MM.1S (cell line): ENCODE measurements around the gene CDKL2.

Source experiments
- DNase-seq: peaks from one replicate; pipeline ENCODE4 v3.0.0-alpha.2; 2015
- H2AFZ ChIP-seq: fragments of 300-600 bp; sonication (generic); 2 replicates; pipeline ENCODE4 v1.6.0; 2016; ENCODE audit warnings: antibody characterized with exemption, low read length
- H3F3A ChIP-seq: fragments of 300-600 bp; sonication (generic); 2 replicates; pipeline ENCODE4 v1.6.1; 2016; ENCODE audit warnings: mild to moderate bottlenecking, antibody characterized with exemption, low read length, moderate library complexity, mixed read lengths; ENCODE audit not compliant: insufficient read depth
- H3K27ac ChIP-seq: fragments of 300-600 bp; sonication (generic); 2 replicates; pipeline ENCODE4 v1.5.1; 2016; ENCODE audit warnings: mild to moderate bottlenecking, low read length
- H3K27me3 ChIP-seq: fragments of 300-600 bp; sonication (generic); replicated peaks from 2 replicates; pipeline ENCODE4 v1.6.0; 2016; ENCODE audit warnings: low read length; ENCODE audit not compliant: insufficient read depth
- H3K36me3 ChIP-seq: fragments of 300-600 bp; sonication (generic); replicated peaks from 2 replicates; pipeline ENCODE4 v1.6.1; 2016; ENCODE audit warnings: mild to moderate bottlenecking, low read length, mixed read lengths; ENCODE audit not compliant: insufficient read depth
- H3K4me1 ChIP-seq: fragments of 300-600 bp; sonication (generic); 2 replicates; pipeline ENCODE4 v1.6.1; 2016; ENCODE audit warnings: low read length, mixed read lengths
- H3K4me2 ChIP-seq: fragments of 300-600 bp; sonication (generic); 2 replicates; pipeline ENCODE4 v1.6.0; 2016; ENCODE audit warnings: low read depth, low read length
- H3K4me3 ChIP-seq: fragments of 300-600 bp; sonication (generic); 2 replicates; pipeline ENCODE4 v1.5.1; 2016; ENCODE audit warnings: low read length, mixed read lengths
- H3K79me2 ChIP-seq: fragments of 300-600 bp; sonication (generic); 2 replicates; pipeline ENCODE4 v1.6.1; 2016; ENCODE audit warnings: mixed run types, low read length, mixed read lengths
- H3K9ac ChIP-seq: fragments of 300-600 bp; sonication (generic); 2 replicates; pipeline ENCODE4 v1.6.1; 2016; ENCODE audit warnings: low read length, mixed read lengths
- H3K9me2 ChIP-seq: fragments of 300-600 bp; sonication (generic); replicated peaks from 2 replicates; pipeline ENCODE4 v1.6.1; 2016; ENCODE audit warnings: mild to moderate bottlenecking, low read length, mixed read lengths; ENCODE audit not compliant: insufficient read depth
- H3K9me3 ChIP-seq: fragments of 300-600 bp; sonication (generic); replicated peaks from 2 replicates; pipeline ENCODE4 v1.6.1; 2016; ENCODE audit warnings: mild to moderate bottlenecking, low read length, mixed read lengths; ENCODE audit not compliant: insufficient read depth
- H4K20me1 ChIP-seq: fragments of 300-600 bp; sonication (generic); 2 replicates; pipeline ENCODE4 v1.6.1; 2016; ENCODE audit warnings: mild to moderate bottlenecking, low read length, moderate library complexity, mixed read lengths; ENCODE audit not compliant: insufficient read depth
- EZH2 ChIP-seq: fragments of 300-600 bp; sonication (generic); optimal IDR thresholded peaks from 2 replicates; pipeline ENCODE3; 2017; ENCODE audit warnings: low read depth, mild to moderate bottlenecking, antibody characterized with exemption, low read length, mixed read lengths
- EZH2phosphoT487 ChIP-seq: fragments of 300-600 bp; sonication (generic); IDR thresholded peaks from 2 replicates; pipeline ENCODE4 v1.6.1; 2018; ENCODE audit warnings: antibody characterized with exemption, low read length
- TF ChIP-seq, protein P1 (sequence below): fragments of 300-600 bp; sonication (generic); IDR thresholded peaks from 2 replicates; pipeline ENCODE4 v1.5.1; 2016; ENCODE audit warnings: antibody characterized with exemption, low read length, mixed read lengths

Gene CDKL2

DNA sequence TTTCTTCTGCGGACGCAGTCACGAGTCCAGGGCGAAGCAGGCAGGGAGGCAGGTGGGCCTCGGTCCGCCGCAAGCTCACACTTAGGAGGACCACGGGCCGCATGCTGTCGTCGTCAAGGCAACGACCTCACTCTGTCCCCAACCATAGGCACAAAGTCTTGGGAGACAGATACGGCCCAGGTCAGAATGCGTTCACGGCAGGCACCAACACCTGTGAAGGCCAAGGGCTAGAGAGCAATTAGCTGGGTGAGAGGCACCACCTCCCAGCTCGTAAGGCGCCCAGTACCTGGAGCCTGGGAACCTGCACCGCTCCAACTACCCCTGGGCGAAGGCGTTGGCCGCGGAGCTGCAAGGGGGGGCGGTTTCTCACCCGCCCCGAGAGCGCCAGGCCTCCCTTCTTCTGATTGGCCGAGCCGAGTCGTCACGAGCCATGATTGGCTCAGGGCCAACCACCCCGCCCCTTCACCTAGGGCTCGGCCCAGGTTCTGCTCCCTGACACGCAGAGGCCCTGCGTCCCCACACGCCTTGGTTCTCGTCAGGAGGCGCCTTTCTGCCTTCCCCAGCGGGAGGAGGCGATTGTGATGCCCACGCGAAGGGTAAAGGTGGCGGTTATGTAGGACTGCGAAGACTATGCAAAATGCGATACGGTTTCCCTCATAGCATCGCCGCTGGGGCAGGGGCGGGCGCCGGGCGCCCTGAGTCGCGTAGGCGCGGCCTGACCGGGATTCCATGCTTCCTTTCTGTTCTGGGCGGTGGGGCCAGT, at the start of gene CDKL2:
Gene CDKL2 (minus strand): TSS at position 355 of the 763 bp plus-strand sequence. CDS start 4,540 bp downstream, outside the sequence.
- H3K4me1 ChIP-seq = peaks cover 11% of the 10 kb centered on the region
- no peaks in the 10 kb centered on the region for H3K9me2 ChIP-seq
- H3K9me3 ChIP-seq = no peaks in the 10 kb centered on the region
- H3K36me3 ChIP-seq = no peaks in the 10 kb centered on the region
- no peaks in the 10 kb centered on the region; the same call in 1 of the 2 replicates for H3K27me3 ChIP-seq
- H4K20me1 ChIP-seq = no peaks in the 10 kb centered on the region
- no peaks in the 10 kb centered on the region for H3K79me2 ChIP-seq
- TF ChIP-seq EZH2phosphoT487 (no peak), EZH2 (no peak)
- TF ChIP-seq, protein P1, sequence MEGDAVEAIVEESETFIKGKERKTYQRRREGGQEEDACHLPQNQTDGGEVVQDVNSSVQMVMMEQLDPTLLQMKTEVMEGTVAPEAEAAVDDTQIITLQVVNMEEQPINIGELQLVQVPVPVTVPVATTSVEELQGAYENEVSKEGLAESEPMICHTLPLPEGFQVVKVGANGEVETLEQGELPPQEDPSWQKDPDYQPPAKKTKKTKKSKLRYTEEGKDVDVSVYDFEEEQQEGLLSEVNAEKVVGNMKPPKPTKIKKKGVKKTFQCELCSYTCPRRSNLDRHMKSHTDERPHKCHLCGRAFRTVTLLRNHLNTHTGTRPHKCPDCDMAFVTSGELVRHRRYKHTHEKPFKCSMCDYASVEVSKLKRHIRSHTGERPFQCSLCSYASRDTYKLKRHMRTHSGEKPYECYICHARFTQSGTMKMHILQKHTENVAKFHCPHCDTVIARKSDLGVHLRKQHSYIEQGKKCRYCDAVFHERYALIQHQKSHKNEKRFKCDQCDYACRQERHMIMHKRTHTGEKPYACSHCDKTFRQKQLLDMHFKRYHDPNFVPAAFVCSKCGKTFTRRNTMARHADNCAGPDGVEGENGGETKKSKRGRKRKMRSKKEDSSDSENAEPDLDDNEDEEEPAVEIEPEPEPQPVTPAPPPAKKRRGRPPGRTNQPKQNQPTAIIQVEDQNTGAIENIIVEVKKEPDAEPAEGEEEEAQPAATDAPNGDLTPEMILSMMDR = no peak
- peaks cover 4% of the 10 kb centered on the region; the same call in 1 of the 2 replicates for H3F3A ChIP-seq
- peak within 1 kb of the TSS; percentile 73 for H3K4me3 ChIP-seq
- H2AFZ ChIP-seq = peak within 1 kb of the TSS; percentile 95
- H3K4me2 ChIP-seq = peak within 1 kb of the TSS; percentile 100
- no peak within 1 kb of the TSS for H3K27ac ChIP-seq
- H3K9ac ChIP-seq = peak within 1 kb of the TSS; percentile 25; the same call in 1 of the 2 replicates
- peak; percentile 83 for DNase-seq

DNA sequence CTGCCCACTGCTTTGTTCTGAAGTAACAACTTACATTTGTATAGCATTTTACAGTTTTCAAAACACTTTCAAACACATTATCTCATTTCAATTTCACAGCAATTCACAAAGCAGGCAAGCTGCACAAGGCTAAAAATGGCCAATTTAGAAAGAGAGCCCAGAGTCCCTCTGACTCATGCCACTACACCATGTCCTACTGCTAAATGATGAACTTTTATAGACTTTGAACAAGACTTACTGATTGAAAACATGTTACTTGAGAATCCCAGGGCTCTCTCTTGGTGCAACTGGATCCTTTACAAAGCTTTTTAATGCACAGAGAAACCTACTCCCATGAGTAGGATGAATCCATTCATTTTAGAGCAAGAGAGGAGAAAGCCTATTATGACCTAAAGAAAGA, 48.6 kb upstream of the CDKL2 start:
- Histone ChIP-seq H4K20me1 (no peaks in the 10 kb centered on the region), H3K27ac (no peak overlapping the region), H3K9me3 (no peaks in the 10 kb centered on the region), H3K79me2 (no peaks in the 10 kb centered on the region), H3K4me2 (no peak overlapping the region), H3K4me1 (peaks cover 5% of the 10 kb centered on the region; the same call in 1 of the 2 replicates), H3K4me3 (no peak overlapping the region), H3K36me3 (no peaks in the 10 kb centered on the region), H3F3A (peaks cover 2% of the 10 kb centered on the region), H2AFZ (no peak overlapping the region), H3K9ac (no peak overlapping the region), H3K9me2 (no peaks in the 10 kb centered on the region), H3K27me3 (no peaks in the 10 kb centered on the region)
- TF ChIP-seq EZH2 (no peak), EZH2phosphoT487 (no peak)
- TF ChIP-seq, protein P1 = no peak
- DNase-seq = no peak

DNA sequence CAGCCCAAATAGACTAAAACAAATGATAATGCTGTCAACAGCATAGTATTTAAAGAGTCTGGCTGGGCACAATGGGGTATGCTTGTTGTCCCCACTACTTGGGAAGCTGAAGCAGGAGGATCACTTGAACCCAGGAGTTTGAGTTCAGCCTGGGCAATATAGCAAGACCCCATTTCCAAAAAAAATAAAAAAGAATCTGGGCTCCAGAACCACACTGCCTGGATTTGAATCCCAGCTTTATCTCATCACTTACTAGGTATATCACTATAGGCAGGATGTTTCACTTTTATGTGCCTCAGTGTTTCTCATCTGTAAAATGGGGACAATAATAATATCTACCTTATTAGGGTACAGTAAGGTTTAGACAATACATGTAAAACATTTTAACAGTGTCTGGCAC, 48.1 kb upstream of the CDKL2 start:
- Histone ChIP-seq H3K36me3 (no peaks in the 10 kb centered on the region), H3K79me2 (no peaks in the 10 kb centered on the region), H3K27ac (no peak overlapping the region), H3K27me3 (no peaks in the 10 kb centered on the region), H3K9ac (no peak overlapping the region), H3K4me1 (peaks cover 5% of the 10 kb centered on the region; the same call in 1 of the 2 replicates), H4K20me1 (no peaks in the 10 kb centered on the region), H2AFZ (no peak overlapping the region), H3K4me2 (no peak overlapping the region), H3K9me2 (no peaks in the 10 kb centered on the region), H3K9me3 (no peaks in the 10 kb centered on the region), H3F3A (peaks cover 7% of the 10 kb centered on the region), H3K4me3 (no peak overlapping the region)
- no peak for DNase-seq
- TF ChIP-seq EZH2 (no peak), EZH2phosphoT487 (no peak)
- TF ChIP-seq, protein P1 = no peak
